IPS-11a (cell line): Measurements from ENCODE around the gene EEF2K.

Source experiments
- H3K4me3 ChIP-seq: one replicate; pipeline ENCODE4 v1.5.1; 2013; ENCODE audit warnings: low read depth, low read length, control low read depth

Gene EEF2K

DNA sequence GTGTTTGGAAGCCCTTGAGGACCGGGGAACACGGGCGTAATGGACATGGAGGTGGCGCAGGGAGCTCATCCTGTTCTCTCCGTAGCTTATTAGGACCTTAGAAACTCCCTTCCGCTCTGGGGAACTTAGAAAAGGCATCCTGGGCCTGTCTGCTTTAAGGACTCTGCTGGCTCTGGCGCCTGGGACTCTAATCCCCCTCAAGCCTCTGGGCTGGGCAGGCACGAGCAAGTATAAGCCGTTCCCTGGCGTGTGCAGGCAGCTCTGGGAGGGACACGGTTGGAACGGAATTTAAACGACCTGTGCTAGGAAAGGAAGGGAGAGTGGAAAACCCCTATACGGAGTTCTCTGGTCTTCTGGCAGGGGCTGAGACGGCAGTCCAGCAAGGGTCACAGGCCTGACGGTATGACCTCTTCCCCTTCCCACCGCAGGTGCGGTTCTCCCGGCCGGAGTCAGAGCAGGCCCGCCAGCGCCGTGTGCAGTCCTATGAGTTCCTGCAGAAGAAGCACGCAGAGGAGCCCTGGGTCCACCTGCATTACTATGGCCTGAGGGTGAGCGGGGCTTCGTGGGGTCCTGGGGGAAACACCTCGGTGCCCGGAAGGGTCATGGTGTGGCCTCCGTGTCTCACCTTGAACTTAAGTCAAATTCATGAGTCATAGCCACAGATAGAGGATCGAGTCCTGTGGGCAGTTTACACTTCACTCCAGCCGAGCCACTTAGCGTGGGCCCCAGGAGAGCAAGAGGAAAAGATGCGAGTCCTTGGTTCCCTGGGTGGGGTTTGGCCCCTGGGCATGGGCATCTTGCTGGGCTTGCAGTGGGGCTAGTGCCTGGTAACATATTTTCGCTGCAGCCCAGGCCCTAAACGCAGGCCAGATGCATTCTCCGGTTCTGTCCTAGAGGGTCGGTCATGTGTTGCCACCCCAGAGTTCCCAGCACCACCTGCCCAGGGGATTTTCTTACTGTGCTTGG is 108.9 kb downstream of the EEF2K start:
- no peak overlapping the region for H3K4me3 ChIP-seq

DNA sequence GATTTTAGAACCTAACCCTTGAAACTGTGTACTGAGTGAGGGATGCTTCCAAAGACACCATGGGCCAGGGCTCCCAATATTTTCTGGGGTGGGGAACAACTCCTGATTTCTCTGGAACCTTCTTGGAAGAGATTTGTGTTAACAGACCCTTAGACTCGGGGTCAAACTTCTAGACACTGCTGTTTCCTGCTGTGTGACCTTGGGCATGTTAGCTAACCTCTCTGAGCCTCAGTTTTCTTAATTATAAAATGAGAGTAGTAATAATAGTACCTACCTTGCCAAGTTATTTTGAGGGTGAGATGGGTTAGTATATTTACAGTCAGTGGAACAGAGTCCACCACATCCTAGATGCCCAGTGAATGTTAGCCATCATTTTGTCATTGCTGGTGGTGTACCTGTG is 109.9 kb downstream of the EEF2K start:
- H3K4me3 ChIP-seq: no peak overlapping the region

DNA sequence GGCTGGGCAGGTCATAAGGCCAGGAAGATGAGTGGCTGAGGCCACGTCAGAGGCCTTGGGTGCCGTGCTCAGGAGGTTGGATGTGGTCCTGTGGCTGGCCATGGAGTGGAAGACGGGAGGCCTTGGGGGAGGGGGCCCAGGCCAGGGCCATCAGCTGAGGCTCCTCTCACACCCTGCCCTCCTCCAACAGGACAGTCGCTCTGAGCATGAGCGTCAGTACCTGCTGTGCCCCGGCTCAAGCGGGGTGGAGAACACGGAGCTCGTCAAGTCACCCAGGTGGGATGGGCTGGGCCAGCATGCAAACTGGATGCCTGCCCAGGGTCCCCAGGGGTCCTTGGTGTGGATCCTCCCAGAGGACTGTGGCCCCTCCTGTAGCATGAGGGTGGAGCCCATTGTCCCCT is 110.3 kb downstream of the EEF2K start:
- H3K4me3 ChIP-seq: no peak overlapping the region

DNA sequence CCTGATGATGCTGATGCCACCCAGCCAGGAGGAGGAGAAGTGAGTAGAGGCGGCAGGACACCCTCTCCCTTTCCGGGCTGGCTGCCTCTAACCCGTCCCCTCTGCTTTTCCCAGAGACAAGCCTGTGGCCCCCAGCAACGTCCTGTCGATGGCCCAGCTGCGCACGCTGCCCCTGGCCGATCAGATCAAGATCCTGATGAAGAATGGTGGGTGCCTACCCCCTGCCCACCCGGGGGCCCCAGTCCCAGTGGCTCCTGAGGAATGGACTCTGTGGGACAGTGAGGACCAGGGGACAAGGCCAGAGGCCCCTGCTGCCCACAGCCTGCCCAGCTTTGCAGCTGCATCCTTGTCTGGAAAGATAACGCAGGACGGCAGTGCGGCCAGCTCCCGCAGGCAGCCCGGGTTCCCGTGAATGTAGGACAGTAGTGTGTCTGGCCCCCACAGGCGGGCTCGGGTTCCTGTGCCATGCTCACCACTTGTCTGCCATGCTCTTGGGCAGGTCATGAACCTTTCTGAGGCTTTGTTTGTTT is 111.0 kb downstream of the EEF2K start:
- H3K4me3 ChIP-seq: no peak overlapping the region

DNA sequence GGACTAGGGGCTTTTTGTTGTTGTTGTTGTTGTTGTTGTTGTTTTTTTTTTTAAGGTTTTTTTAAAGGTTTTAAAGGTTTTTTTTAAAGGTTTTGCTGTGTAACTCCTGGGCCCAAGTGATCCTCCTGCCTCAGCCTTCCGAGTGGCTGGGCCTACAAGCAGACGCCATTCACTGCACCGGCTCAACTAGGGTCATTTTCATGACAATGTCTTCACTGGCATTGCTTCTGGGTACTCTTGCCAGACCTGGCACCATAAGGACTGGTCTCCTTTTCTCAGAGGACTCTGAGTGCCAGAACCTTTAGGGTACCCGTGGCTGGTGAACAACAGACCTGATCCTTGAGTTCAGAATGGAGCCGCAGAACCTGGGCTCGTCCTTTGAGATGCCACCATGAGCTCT is 111.5 kb downstream of the EEF2K start:
- H3K4me3 ChIP-seq: no peak overlapping the region

DNA sequence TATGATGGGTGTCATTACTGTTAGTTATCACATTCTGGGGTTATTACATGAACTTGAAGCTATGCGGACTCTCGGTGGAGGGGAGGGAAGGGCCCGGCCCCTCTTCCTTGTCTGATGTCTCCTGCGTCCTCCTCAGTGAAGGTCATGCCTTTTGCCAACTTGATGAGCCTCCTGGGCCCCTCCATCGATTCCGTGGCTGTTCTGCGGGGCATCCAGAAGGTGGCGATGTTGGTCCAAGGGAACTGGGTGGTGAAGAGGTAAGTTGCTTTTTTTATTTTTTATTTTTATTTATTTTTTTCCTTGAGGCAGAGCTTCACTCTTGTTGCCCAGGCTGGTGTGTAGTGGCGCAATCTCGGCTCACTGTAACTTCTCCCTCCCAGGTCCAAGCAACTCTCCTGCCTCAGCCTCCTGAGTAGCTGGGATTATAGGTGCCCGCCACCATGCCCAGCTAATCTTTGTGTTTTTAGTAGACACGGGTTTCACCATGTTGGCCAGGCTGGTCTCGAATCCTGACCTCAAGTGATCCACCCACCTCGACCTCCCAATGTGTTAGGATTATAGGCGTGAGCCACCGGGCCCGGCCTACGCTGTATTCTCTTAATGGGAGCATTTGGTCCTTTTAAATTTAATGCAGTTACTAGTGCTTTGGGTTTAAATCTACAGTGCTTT is 112.7 kb downstream of the EEF2K start:
- H3K4me3 ChIP-seq: no peak overlapping the region

DNA sequence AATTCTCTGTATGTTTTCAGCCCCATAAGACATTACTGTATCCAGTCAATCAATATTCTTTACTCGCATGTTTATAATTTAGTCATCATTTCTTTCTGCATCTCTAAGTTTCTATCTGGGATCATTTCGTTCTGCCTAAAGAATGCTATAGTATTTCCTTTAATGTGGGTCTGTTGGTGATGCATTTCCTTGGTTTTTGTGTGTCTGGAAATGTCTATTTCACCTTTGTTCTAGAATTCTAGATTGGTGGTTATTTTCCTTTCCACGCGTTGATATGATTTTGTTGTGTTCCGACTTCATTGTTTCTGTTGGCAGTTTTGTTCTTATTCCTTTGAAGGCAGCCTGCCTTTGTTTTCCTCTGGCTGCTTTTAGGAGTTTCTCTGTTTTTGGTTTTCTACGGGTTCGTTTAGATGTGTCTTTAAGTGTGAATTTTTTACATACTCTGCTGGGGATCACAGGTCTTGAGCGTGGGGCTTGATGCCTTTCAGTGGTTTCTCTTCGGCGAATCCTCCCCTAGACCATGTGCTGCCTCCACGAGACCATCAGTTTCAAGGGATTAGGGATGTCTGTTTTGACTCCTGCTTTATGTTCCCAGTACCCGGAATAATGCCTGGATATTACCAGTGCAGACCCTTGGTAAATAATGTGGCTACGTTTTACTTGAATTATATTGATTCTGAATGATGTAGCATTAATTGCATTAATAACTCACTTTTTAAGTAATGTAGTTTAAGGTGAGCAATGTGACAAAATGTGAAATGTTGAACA is 114.7 kb downstream of the EEF2K start:
- no peak overlapping the region for H3K4me3 ChIP-seq

DNA sequence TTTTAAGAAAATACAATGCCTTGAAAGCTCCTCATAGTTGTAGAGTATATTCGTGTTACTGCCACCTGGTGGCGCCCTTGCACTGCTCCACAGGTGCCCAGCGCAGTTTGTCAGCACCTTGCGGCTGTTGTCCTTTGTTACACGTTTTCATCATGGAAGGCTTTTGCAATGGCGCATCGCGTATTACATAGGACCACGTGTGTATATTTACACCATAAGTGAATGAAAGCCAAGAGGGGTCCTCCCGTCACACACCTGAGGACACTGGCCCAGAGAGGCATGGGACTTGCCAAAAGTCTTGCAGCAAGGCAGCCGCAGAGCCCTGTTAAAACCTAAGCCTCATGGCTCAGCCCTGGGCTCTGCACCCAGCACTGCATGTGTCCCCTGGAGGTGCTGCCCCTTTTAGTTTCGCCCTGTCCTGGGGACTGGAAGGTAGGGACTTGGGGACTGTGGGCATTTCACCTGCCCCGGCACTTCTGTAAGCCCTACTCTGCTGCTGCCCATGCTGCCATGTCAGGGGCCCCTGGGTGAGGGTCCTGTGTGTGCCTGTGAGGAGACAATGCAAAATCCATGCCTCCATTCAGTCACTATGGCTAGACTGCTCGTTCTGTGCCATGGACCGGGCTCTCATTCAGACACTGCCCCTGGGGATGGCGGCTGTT is 115.4 kb downstream of the EEF2K start:
- no peak overlapping the region for H3K4me3 ChIP-seq

DNA sequence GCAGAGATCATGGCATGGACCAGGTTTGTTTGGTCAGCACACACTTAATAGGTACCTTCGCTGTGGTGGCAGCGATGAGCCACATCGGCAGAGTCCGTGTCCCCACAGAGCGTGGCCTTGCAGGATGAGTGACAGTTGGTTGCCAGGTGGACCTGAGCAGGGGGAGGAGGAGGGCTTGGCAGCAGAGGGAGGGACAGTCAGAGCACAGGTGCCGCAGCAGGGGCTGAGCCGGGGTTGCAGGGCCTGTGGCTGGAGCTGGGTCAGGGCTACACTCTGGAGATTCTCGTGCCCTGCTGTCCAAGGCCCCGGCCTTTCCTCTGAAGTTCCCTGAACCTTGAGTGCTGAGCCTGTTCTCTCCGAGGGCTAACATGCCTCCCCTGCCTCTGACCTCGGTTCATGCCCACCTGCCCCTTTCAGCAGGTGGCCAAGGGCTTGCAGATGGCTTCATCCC is 116.0 kb downstream of the EEF2K start:
- H3K4me3 ChIP-seq: no peak overlapping the region

DNA sequence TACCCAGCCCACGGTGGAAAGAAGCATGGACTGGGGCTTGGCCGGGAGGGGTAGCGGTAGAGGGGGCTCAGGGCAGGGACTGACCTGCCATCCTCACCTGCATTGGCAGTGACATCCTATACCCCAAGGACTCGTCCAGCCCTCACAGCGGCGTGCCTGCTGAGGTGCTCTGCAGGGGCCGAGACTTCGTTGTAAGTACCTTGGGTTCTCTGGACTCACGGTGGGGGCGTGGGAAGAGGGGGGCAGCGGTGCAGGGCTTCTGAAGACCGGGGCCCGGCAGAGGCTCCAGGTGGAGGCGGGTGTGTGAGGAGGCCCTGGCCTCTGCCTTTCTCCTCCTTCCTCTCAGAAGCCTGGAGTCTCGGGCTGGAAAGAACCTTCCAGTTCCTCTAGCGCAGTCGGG is 116.7 kb downstream of the EEF2K start:
- H3K4me3 ChIP-seq: no peak overlapping the region

DNA sequence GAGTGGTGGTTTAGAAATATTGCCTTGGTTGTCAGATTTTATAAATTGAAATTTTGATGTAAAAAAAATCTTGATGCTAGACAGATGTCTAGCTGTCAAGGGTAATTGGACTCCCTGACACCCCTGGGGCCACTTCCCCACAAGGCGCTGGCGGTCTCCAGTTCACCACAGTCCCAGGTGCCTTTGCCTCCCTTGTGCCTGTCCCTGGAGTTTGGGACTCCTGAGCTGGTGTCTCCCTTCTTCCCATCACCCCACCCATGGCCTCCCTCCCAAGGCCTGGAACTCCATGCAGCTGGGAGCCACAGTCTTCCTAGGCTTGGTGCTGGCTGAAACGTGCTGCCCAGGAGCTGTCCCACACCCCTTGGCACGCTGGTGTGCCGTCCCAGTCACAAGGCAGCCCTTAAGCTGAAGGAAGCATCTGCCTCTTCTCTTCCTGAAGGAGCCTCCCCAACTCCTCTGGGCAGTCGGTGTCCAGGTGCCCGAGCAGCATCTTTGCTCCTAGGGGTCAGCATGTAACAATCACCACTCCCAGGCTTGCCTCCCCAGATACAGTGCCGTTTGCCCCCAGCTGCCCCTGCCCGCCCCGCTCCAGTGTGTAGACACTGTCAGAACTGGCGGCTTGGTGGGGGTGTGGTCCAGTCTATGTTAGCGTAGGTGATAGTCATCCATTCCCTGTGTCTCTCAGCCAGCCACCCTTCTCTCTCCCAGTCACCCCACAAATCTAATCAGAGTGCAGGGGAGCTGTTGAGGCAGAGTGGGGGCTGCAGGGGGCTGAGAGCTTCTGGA is 117.3 kb downstream of the EEF2K start:
- no peak overlapping the region for H3K4me3 ChIP-seq

DNA sequence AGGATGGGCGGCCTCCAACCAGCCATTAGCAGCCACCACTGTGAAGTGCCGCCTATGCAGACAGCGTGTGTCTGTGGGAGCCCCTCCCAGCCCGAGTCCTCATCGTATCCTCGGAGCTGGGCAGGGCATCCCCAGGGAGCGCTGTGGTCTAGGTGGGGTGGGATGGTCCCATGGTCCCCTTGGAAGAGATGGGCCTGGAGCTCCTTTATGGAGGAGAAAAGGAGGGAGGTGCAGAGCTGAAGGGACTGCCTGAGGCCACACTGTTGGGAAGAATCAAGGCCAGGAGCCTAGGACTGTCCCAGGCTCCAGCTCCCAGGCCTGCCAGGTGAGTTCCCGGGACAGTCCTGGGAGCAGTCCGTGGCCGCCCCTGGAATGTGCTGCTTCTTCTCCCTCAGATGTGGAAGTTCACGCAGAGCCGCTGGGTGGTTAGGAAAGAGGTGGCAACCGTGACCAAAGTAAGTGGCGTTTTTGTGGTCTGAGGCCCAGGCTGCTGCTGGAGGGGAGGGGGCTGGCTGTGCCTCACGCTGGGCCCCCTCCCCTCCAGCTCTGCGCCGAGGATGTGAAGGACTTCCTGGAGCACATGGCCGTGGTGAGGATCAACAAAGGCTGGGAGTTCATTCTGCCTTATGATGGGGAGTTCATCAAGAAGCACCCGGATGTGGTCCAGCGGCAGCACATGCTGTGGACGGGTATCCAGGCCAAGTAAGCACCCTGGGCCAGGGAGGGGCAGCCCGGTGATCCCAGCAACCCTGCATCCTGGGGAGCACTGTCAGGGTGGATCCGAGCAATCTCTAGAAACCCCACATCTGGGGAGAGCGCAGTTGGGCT is 118.1 kb downstream of the EEF2K start:
- no peak overlapping the region for H3K4me3 ChIP-seq

DNA sequence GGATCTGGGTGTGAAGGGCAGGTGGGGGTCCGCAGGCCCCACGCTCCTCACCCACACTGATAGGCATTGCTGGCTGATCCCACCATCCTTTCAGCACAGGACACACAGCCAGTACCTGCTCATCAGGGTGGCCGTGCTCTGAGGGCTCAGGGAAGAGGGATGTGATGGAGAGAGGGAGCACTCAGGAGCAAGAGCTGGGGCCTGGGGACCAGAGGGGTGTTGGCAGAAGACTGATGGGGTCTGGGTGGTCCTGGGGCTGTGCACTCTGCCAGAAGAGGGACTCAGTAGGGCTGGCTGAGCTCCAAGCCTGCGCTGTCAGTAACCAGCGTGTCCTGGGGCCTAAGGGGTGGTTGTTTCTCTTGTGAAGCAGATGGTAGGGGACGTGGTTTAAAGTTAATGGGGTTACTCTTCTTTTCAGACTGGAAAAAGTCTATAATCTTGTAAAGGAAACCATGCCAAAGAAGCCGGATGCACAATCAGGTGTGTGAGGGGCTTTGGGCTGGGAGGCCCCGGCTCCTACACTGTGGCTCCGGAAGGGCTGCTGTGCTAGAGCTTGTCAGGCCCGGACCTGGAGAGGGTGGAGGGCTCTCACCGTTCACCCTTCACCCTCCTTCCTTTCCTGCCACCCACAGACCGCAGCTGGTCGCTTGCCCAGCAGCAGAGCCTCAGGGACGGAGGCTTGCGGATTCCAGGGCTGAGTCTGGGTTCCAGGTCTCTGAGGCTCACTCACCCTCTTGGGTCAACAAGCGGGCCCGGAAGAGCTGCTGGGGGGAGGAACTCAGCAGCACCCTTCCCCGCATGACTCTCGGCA is 118.9 kb downstream of the EEF2K start:
- no peak overlapping the region for H3K4me3 ChIP-seq

DNA sequence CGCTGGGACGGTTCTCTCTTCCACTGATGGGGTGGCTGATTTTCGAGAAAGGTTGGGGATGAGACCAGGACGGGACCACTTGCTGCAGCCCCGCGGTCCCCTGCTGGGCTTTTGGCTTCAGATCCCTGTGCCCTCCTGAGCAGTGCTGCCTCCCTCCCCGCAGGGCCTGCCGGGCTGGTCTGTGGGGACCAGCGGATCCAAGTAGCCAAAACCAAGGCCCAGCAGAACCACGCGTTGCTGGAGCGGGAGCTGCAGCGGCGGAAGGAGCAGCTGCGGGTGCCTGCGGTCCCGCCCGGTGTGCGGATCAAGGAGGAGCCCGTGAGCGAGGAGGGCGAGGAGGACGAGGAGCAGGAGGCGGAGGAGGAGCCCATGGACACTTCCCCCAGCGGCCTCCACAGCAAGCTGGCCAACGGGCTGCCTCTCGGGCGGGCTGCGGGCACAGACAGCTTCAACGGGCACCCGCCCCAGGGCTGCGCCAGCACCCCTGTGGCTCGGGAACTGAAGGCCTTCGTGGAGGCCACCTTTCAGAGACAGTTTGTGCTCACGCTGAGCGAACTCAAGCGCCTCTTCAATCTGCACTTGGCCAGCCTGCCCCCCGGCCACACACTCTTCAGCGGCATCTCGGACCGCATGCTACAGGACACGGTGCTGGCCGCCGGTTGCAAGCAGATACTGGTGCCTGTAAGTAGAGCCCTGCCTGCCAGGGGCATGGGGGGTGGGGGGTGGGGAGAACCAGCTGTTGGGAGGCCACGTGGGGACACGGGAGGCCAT is 119.7 kb downstream of the EEF2K start:
- H3K4me3 ChIP-seq: no peak overlapping the region

DNA sequence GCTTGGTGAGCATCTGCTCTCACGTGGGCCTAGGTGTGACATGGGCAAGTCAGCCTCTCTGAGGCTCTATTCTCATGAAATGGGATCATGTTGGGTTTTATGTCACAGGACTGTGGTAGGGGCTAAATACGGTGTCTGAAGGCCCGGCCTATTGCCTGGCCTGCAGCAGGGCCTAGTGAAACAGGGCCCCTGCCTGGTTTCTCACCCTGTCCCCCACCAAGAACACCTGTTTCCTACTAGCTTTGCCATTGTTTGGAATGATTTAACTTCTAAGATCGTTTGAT is 120.2 kb downstream of the EEF2K start:
- H3K4me3 ChIP-seq: no peak overlapping the region

DNA sequence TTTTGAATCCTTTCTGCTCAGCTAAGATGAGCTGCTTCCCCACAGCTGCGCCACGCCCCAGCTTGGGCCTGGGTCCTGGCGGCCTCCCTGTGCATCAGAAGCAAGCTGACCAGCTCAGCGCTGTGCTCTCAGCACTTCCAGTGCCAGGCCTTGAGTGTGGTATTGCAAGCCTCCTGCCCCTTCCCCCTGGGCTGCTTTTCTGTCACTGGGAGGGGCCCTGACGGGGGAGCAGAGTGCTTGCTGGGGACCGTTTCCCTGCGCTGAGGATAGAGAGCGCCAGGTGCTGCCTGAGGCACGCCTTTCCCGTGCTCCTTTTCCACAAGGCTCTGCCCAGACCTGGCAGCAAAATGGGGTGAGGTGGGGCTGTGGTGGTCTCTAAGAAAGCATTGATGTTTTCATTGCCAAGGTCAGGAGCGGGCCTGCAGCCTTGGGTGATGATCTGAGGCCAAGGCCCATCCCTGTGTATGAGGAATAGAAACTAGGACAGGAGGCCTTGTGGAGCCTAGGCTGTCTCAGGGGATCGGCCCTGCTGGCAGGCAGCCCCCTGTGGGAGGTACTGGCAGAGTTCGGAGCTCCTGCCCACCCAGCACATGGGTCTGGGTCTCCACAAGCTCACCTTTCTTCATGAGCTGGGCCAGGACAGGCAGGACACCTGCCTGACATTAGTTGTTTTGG is 120.8 kb downstream of the EEF2K start:
- H3K4me3 ChIP-seq: no peak overlapping the region

DNA sequence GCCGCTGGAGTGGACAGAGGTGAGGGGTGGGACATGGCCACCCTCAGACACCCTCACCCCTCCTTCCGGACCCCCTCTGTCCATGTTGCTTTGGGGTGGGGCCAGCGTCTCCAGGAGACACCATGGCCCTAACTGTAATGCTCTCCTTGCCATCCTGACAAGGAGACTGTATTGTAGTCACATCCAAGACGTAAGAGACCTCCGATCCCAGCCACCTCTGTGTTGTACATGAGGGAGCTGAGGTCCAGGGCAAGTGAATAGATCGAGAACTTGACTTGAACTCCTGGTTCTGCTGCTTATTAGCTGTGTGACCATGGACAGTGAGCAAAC is 121.3 kb downstream of the EEF2K start:
- H3K4me3 ChIP-seq: no peak overlapping the region
